Neural progenitor cell (in vitro differentiated cells): ENCODE measurements around the gene TAS2R9. TPM values are rescaled to one million over a fixed set of nuclear protein-coding genes. Genes with fewer than 3 reads are reported as not detected.

Experiments
- DNase-seq: peaks from one replicate; pipeline ENCODE4 v3.0.0-alpha.2; 2016; ENCODE audit warnings: low spot score
- H2AFZ ChIP-seq: fragments of 200-600 bp; sonication (generic); replicated peaks from 2 replicates; pipeline ENCODE4 v1.6.1; 2016; ENCODE audit warnings: antibody characterized with exemption
- H3F3A ChIP-seq: fragments of 200-600 bp; sonication (generic); 2 replicates; pipeline ENCODE4 v1.6.1; 2016; ENCODE audit warnings: antibody characterized with exemption, low read depth
- H3K27ac ChIP-seq: fragments of 200-600 bp; sonication (generic); 2 replicates; pipeline ENCODE4 v1.5.1; 2016; ENCODE audit warnings: mild to moderate bottlenecking
- H3K27me3 ChIP-seq: fragments of 200-600 bp; sonication (generic); 2 replicates; pipeline ENCODE4 v1.6.1; 2016; ENCODE audit warnings: mild to moderate bottlenecking, moderate library complexity
- H3K36me3 ChIP-seq: fragments of 200-600 bp; sonication (generic); 2 replicates; pipeline ENCODE4 v1.5.1; 2016
- H3K4me1 ChIP-seq: fragments of 200-600 bp; sonication (generic); 2 replicates; pipeline ENCODE4 v1.6.1; 2016; ENCODE audit warnings: mixed run types
- H3K4me2 ChIP-seq: fragments of 200-600 bp; sonication (generic); 2 replicates; pipeline ENCODE4 v1.6.1; 2016
- H3K4me3 ChIP-seq: fragments of 200-600 bp; sonication (generic); 2 replicates; pipeline ENCODE4 v1.5.1; 2016
- H3K79me2 ChIP-seq: fragments of 200-600 bp; sonication (generic); 2 replicates; pipeline ENCODE4 v1.6.1; 2016; ENCODE audit warnings: low read depth
- H3K9ac ChIP-seq: fragments of 200-600 bp; sonication (generic); 2 replicates; pipeline ENCODE4 v1.6.1; 2016
- H3K9me3 ChIP-seq: fragments of 200-600 bp; sonication (generic); 2 replicates; pipeline ENCODE4 v1.5.1; 2016; ENCODE audit warnings: low read depth
- H4K20me1 ChIP-seq: fragments of 200-600 bp; sonication (generic); 2 replicates; pipeline ENCODE4 v1.6.1; 2016; ENCODE audit warnings: low read depth
- H3K27ac Mint-ChIP-seq: 3 replicates; pipeline ENCODE4 v1.8.0; 2021; ENCODE audit warnings: mixed read lengths
- H3K27me3 Mint-ChIP-seq: 2 replicates; pipeline ENCODE4 v1.8.0; 2022; ENCODE audit warnings: low read depth, mild to moderate bottlenecking, inconsistent platforms, moderate library complexity, mixed read lengths; ENCODE audit not compliant: insufficient read depth
- H3K36me3 Mint-ChIP-seq: 3 replicates; pipeline ENCODE4 v1.8.0; 2021; ENCODE audit warnings: mixed read lengths
- H3K4me1 Mint-ChIP-seq: 3 replicates; pipeline ENCODE4 v1.8.0; 2021; ENCODE audit warnings: mixed read lengths
- H3K4me3 Mint-ChIP-seq: 3 replicates; pipeline ENCODE4 v1.8.0; 2021; ENCODE audit warnings: mild to moderate bottlenecking, moderate library complexity, mixed read lengths
- H3K9me3 Mint-ChIP-seq: 3 replicates; pipeline ENCODE4 v1.8.0; 2020; ENCODE audit warnings: mixed read lengths
- EZH2 ChIP-seq: fragments of 200-600 bp; sonication (generic); IDR thresholded peaks from 2 replicates; pipeline ENCODE4 v1.6.1; 2017; ENCODE audit warnings: antibody characterized with exemption, mild to moderate bottlenecking, moderate library complexity
- EZH2phosphoT487 ChIP-seq: fragments of 200-600 bp; sonication (generic); IDR thresholded peaks from 2 replicates; pipeline ENCODE4 v1.6.1; 2017; ENCODE audit warnings: antibody characterized with exemption
- total RNA-seq: library from RNA; depleted of rRNA; stranded (reverse); fragments of >200 nt; gene quantifications from 2 replicates; pipeline ENCODE4 v1.2.3, GENCODE V29; 2015; ENCODE audit warnings: low replicate concordance
- TF ChIP-seq, protein P1 (sequence below): fragments of 200-600 bp; sonication (generic); IDR thresholded peaks from 2 replicates; pipeline ENCODE4 v1.5.1; 2017; ENCODE audit warnings: antibody characterized with exemption, mild to moderate bottlenecking

The TAS2R9 gene
- total RNA-seq, 1 donor from 2014 or later = not detected

DNA sequence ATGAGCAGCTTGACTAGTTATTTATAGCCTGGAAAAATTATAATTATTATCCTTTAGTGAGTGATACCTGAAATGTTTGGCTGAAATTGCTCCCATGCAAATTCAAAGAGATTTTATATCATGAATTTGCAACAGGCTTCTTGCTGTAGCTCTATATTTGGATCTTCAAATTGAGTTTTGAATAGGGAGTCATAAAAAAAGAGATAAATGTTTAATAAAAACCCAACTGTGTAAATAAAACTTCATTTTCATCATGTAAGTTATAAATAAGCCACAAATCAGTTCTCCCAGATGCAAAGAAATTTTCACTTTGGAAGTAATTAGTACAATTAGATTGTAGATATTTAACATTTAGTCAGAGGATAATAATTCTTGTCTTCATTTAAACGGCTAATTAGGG, 2.8 kb downstream of the TAS2R9 start, which contains the start of gene TAS2R8:
Gene TAS2R8, minus strand, starts transcription at position 101 of the 400 bp plus-strand sequence. CDS start 306 bp downstream, outside the sequence.
- no peak within 1 kb of the TSS for H2AFZ ChIP-seq
- Mint-ChIP-seq H3K9me3 (no peaks in the 10 kb centered on the region), H3K27me3 (no peaks in the 10 kb centered on the region), H3K27ac (no peak within 1 kb of the TSS), H3K4me1 (peaks cover 3% of the 10 kb centered on the region), H3K36me3 (no peaks in the 10 kb centered on the region), H3K4me3 (no peak within 1 kb of the TSS)
- H3K4me1 ChIP-seq = peaks cover 16% of the 10 kb centered on the region
- H3K4me2 ChIP-seq = no peak within 1 kb of the TSS
- no peaks in the 10 kb centered on the region for H4K20me1 ChIP-seq
- no peak within 1 kb of the TSS for H3K27ac ChIP-seq
- H3K79me2 ChIP-seq = no peaks in the 10 kb centered on the region
- no peak for DNase-seq
- H3K4me3 ChIP-seq = no peak within 1 kb of the TSS
- no peaks in the 10 kb centered on the region for H3K9me3 ChIP-seq
- no peaks in the 10 kb centered on the region for H3K27me3 ChIP-seq
- TF ChIP-seq EZH2 (no peak), EZH2phosphoT487 (no peak)
- TF ChIP-seq, protein P1, sequence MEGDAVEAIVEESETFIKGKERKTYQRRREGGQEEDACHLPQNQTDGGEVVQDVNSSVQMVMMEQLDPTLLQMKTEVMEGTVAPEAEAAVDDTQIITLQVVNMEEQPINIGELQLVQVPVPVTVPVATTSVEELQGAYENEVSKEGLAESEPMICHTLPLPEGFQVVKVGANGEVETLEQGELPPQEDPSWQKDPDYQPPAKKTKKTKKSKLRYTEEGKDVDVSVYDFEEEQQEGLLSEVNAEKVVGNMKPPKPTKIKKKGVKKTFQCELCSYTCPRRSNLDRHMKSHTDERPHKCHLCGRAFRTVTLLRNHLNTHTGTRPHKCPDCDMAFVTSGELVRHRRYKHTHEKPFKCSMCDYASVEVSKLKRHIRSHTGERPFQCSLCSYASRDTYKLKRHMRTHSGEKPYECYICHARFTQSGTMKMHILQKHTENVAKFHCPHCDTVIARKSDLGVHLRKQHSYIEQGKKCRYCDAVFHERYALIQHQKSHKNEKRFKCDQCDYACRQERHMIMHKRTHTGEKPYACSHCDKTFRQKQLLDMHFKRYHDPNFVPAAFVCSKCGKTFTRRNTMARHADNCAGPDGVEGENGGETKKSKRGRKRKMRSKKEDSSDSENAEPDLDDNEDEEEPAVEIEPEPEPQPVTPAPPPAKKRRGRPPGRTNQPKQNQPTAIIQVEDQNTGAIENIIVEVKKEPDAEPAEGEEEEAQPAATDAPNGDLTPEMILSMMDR = no peak
- no peak within 1 kb of the TSS for H3K9ac ChIP-seq
- no peaks in the 10 kb centered on the region for H3K36me3 ChIP-seq
- peaks cover 8% of the 10 kb centered on the region for H3F3A ChIP-seq

DNA sequence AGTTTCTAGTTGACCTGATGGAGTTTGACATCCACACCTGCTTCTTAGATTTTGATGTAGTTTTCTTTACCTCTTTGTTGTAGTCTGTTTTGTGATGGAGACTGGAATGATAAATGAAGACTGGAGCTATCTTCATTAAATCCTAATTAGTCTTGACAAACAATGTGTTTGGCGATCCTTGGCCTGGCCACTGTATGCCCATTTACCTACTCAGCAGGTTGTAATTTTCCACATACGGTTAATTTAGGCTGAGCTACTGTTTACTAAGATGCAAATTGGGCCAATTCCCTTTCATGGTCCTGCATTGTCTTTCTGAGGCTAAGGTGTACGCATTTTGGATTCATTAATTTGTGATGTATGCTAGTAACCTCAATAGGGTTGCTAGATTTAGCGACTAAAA, 7.4 kb downstream of the TAS2R9 start, which contains the start of gene TAS2R7:
Gene TAS2R7, minus strand, starts transcription at position 41 of the 400 bp plus-strand sequence. CDS start 57 bp downstream, outside the sequence.
- Histone ChIP-seq H3K4me3 (no peak within 1 kb of the TSS), H3K9ac (no peak within 1 kb of the TSS), H3K27ac (no peak within 1 kb of the TSS), H4K20me1 (no peaks in the 10 kb centered on the region), H3K4me1 (peaks cover 31% of the 10 kb centered on the region), H3K27me3 (no peaks in the 10 kb centered on the region), H3K4me2 (peak within 1 kb of the TSS; percentile 40), H3K79me2 (no peaks in the 10 kb centered on the region), H3K36me3 (no peaks in the 10 kb centered on the region), H3K9me3 (no peaks in the 10 kb centered on the region), H3F3A (peaks cover 16% of the 10 kb centered on the region), H2AFZ (no peak within 1 kb of the TSS)
- Mint-ChIP-seq H3K4me3 (no peak within 1 kb of the TSS), H3K27me3 (no peaks in the 10 kb centered on the region), H3K27ac (no peak within 1 kb of the TSS), H3K36me3 (no peaks in the 10 kb centered on the region), H3K4me1 (peaks cover 8% of the 10 kb centered on the region), H3K9me3 (no peaks in the 10 kb centered on the region)
- DNase-seq = peak; percentile 46
- TF ChIP-seq EZH2phosphoT487 = peak; percentile 75
- TF ChIP-seq, protein P1 = no peak
- no peak for TF ChIP-seq EZH2

DNA sequence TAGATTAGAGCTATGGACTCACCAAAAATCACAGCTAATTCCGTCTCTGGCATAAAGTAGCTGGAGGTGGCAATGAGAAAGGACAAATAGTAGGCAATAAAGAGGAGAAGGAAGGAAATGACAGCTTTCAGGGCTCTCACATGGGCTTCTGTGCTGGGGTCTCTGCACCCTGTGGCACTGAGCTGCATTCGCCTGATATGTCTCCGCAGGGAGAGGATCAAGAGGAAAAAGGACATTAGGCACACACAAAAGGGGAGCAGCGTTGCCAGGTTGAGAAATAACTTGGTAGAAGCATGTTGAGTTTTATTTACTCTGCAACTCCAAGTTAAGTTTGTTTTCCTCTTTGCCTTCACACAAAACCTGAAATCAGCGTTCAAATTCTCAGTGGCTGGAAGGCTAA, 8.2 kb downstream of the TAS2R9 start:
- Mint-ChIP-seq H3K27me3 (no peaks in the 10 kb centered on the region), H3K27ac (no peak overlapping the region), H3K9me3 (no peaks in the 10 kb centered on the region), H3K4me3 (no peak overlapping the region), H3K36me3 (no peaks in the 10 kb centered on the region), H3K4me1 (peaks cover 8% of the 10 kb centered on the region)
- TF ChIP-seq EZH2 = no peak
- TF ChIP-seq, protein P1 = no peak
- no peak for TF ChIP-seq EZH2phosphoT487
- no peak overlapping the region for H3K4me3 ChIP-seq
- H3K4me1 ChIP-seq = peaks cover 31% of the 10 kb centered on the region
- H2AFZ ChIP-seq = no peak overlapping the region
- no peaks in the 10 kb centered on the region for H3K36me3 ChIP-seq
- peaks cover 16% of the 10 kb centered on the region for H3F3A ChIP-seq
- H3K27ac ChIP-seq = no peak overlapping the region
- peak; percentile 21 for DNase-seq
- no peaks in the 10 kb centered on the region for H3K9me3 ChIP-seq
- no peak overlapping the region for H3K9ac ChIP-seq
- H3K27me3 ChIP-seq = no peaks in the 10 kb centered on the region
- peak overlapping the region; percentile 40 for H3K4me2 ChIP-seq
- no peaks in the 10 kb centered on the region for H4K20me1 ChIP-seq
- H3K79me2 ChIP-seq = no peaks in the 10 kb centered on the region
